Duodenal mucosa (tissue), 2 donors: ENCODE data around the gene CELF4.

Experiments
- H3K27ac ChIP-seq: one replicate; pipeline ENCODE4 v1.7.0; 2013; ENCODE audit warnings: low read depth, low read length
- H3K27me3 ChIP-seq, 2 donors: one replicate each; pipeline ENCODE4 v1.7.0; 2013; ENCODE audit warnings: low read length in 2 of 2, control low read depth in 1 of 2; ENCODE audit not compliant: insufficient read depth in 2 of 2, control insufficient read depth in 1 of 2
- H3K36me3 ChIP-seq, 2 donors: one replicate each; pipeline ENCODE4 v1.7.0; 2013; ENCODE audit warnings: low read length in 2 of 2, control low read depth in 1 of 2; ENCODE audit not compliant: insufficient read depth in 2 of 2, control insufficient read depth in 1 of 2
- H3K4me1 ChIP-seq, 2 donors: one replicate each; pipeline ENCODE4 v1.7.0; 2013; ENCODE audit warnings: low read length in 2 of 2, control low read depth in 1 of 2; ENCODE audit not compliant: insufficient read depth in 2 of 2, control insufficient read depth in 1 of 2
- H3K4me3 ChIP-seq, 2 donors: one replicate each; pipeline ENCODE4 v1.7.0; 2013; ENCODE audit warnings: low read length in 2 of 2, low read depth in 1 of 2
- H3K9ac ChIP-seq, 2 donors: one replicate each; pipeline ENCODE4 v1.7.0; 2013; ENCODE audit warnings: low read length in 2 of 2, low read depth in 1 of 2
- H3K9me3 ChIP-seq, 2 donors: one replicate each; pipeline ENCODE4 v1.7.0; 2013; ENCODE audit warnings: low read length in 2 of 2, control low read depth in 1 of 2; ENCODE audit not compliant: control insufficient read depth in 1 of 2

CELF4 gene

DNA sequence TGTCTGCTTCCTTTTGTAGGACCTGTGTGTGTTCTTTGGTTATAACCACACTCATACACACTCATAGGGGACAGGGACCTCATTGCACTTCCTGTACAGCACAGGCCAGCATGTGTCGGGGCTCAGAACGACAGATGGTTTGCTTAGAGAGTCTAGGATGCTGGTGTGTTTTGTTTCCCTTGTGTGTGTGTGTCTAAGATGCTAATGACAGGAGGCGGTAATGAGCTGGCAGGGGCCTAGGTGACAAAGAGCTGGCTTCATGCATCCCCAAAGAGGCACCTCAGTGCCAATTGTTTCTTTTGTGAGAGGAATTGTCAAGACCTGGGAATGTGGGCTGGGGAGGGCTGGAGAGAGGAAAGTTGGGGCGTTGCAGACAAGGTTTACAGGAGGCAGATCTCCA, 66.6 kb downstream of the CELF4 start:
- Histone ChIP-seq H3K9ac (no peak overlapping the region), H3K27ac (no peak overlapping the region), H3K4me1 (no peaks in the 10 kb centered on the region), H3K9me3 (no peaks in the 10 kb centered on the region), H3K4me3 (no peak overlapping the region), H3K36me3 (no peaks in the 10 kb centered on the region), H3K27me3 (peaks cover 0 to 4% of the 10 kb centered on the region in 2 donors)

DNA sequence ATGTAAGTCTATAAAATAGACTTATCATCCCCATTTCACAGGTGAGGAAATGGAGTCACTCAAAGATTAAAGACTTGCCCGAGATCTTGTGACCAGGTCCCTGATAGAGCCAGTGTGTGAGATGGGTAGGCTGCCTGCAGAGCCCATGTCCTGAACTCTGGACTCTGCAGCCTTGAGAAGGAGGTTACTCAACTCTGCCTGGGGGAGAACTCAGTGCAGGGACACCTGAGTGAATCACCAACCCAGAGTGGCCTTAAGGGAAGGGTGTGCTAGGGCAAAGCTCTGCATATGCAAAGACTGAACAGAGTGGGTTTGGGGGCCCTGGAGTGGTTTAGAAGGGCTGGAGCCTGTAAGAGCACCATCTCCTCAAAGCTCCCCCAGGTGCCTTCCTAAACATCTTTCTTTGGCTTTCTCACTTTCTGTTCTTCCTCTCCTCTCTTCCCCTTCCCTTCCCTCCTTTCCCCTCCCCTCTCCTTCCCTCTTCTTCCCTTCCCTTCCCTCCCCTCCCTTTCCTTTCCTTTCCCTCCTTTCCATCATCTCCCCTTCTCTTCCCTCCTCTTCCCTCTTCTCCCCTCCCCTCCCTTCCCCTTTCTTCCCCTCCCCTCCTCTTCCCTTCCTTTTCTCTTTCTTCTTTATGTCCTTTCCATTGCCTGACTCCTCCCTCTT, 67.6 kb downstream of the CELF4 start:
- no peak overlapping the region for H3K27ac ChIP-seq
- H3K9ac ChIP-seq = no peak overlapping the region
- no peaks in the 10 kb centered on the region for H3K9me3 ChIP-seq
- H3K4me1 ChIP-seq = no peaks in the 10 kb centered on the region
- H3K27me3 ChIP-seq = peaks cover 0 to 4% of the 10 kb centered on the region in 2 donors
- H3K36me3 ChIP-seq = no peaks in the 10 kb centered on the region
- H3K4me3 ChIP-seq = no peak overlapping the region

DNA sequence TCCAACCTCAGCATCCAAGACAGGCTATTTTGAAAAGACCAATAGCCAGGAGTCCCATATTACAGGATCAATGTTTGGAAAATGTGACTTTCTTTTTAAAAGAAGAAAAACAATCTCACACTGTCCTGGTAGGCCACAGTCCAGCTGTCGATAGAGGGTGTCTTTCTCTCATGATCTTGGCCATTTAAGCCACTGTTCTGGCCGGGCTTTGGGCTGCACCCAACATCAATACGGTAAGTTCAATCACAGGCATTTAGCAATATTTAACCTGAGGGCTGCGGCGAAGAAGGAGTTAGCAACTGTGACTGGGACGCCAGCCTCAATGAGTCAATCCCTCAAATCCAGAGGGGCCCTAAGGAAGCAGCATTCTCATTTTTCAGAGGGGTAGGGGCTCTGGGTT, 69.0 kb downstream of the CELF4 start:
- Histone ChIP-seq H3K4me3 (no peak overlapping the region), H3K9ac (no peak overlapping the region), H3K4me1 (no peaks in the 10 kb centered on the region), H3K27me3 (peaks cover 0 to 4% of the 10 kb centered on the region in 2 donors), H3K36me3 (no peaks in the 10 kb centered on the region), H3K27ac (no peak overlapping the region), H3K9me3 (no peaks in the 10 kb centered on the region)

DNA sequence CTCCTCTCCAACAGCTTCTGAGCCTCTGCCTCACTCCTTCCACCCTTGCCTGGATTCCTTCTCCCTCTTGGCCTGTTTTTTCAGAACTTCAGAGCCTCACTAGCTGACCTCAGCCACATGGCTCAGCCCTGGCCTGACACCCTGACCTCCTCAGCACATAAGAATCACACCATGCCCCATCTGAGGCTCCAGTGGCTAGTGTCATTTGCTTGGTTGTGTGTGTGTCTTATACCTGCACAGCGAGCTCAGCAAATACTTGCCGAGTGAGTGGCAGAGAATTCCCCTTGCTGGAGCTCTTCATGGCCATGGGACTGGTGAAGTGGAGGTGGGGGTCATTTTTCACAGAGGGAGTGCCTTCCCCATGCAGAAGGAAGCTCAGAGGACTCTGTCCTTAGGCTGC, 70.2 kb downstream of the CELF4 start:
- Histone ChIP-seq H3K27ac (no peak overlapping the region), H3K9ac (no peak overlapping the region), H3K9me3 (no peaks in the 10 kb centered on the region), H3K4me3 (no peak overlapping the region), H3K27me3 (peaks cover 0 to 4% of the 10 kb centered on the region in 2 donors), H3K4me1 (no peaks in the 10 kb centered on the region), H3K36me3 (no peaks in the 10 kb centered on the region)

DNA sequence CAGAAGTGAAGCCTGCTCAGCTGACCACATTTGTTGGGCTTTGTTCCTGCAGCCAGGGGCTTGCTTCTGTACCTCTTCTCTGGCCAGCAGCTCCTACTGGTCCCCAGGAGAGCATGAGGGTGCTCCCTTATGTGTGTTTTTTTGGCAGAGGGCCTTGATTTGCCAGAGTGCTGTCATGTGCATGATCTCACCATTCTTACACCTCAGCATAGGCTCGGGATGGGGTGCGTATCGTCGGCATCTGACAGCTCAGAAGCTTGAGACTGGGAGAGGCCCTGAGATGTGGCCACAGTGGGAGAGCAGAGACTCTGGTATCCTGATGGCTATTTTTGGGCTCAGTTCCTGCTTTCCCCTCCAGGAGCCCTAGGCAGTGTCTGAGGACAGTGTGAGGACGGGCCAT, 71.2 kb downstream of the CELF4 start:
- Histone ChIP-seq H3K36me3 (no peaks in the 10 kb centered on the region), H3K9me3 (no peaks in the 10 kb centered on the region), H3K9ac (no peak overlapping the region), H3K27ac (no peak overlapping the region), H3K27me3 (no peaks in the 10 kb centered on the region), H3K4me1 (no peaks in the 10 kb centered on the region), H3K4me3 (no peak overlapping the region)

DNA sequence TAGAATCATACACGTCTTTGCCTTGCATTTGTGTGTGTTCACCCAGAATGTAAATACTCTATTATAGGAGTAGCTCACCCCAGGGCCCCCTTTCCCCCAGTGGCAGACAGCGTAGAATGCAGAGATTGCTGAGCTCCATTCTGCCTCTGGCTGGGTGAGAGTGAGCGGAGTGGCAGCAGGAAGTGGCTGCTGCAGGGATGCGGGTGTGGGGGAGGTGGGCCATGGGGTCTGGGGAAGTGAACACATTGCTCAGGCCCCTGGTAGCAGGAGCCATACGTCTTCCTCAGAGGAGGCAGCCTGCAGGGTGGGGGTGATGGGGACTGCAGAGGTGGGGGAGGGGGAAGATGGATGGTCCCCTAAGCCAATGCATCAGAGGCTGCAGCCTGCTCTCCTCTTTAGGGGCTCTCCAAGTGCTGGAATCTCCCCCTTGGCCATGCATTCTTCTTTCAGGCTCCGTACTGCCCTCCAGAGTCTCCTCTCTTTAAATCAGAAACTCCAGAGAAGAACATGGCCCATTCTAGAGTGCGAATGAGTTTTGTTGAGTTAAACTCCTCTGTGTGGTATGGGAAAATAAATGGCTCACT, 72.2 kb downstream of the CELF4 start:
- Histone ChIP-seq H3K4me3 (no peak overlapping the region), H3K9ac (no peak overlapping the region), H3K9me3 (no peaks in the 10 kb centered on the region), H3K27me3 (peaks cover 2 to 7% of the 10 kb centered on the region in 2 donors), H3K36me3 (no peaks in the 10 kb centered on the region), H3K4me1 (no peaks in the 10 kb centered on the region), H3K27ac (no peak overlapping the region)

DNA sequence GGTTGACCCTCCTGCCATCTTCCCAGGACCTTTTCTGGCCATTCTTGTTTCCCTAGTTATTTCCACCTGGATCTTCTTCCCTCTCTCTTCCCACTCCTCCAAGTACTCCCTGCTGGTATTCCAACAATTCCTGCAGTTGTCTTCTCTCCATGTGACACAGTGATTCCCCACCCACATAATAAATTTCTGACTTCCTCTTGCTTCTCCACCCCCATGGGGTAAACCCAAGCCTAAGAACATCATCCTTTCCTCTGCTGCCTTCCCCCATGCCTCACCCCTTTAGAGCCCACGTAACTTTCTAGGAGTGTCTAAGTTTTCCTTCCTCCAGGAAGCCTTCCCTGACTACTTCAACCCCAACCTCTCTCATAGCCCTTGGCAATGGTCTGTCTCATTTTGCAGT, 72.6 kb downstream of the CELF4 start:
- peaks cover 7% of the 10 kb centered on the region in 2 donors for H3K27me3 ChIP-seq
- H3K4me1 ChIP-seq = no peaks in the 10 kb centered on the region
- H3K4me3 ChIP-seq = no peak overlapping the region
- H3K36me3 ChIP-seq = no peaks in the 10 kb centered on the region
- no peak overlapping the region for H3K9ac ChIP-seq
- no peaks in the 10 kb centered on the region for H3K9me3 ChIP-seq
- no peak overlapping the region for H3K27ac ChIP-seq

DNA sequence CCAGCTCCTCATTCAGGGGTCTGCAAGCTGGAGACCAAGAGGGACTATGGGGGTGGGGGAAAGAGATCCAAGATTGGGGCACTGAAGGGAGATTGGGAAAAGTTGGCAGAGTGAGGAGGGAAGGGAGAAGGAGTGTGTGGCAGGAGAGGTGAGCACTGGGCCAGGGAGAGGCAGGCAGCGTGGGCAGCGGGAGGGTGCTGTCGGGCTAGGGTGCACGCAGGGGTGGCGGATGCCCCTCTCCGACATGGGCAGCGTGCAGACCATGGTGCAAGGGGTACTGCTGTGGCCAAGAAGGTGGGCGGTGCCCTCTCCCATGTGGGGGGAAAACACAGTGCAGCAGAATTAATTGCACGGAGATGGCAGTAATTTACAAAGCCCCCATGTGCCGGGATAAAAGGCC, 74.1 kb downstream of the CELF4 start:
- no peak overlapping the region for H3K27ac ChIP-seq
- no peaks in the 10 kb centered on the region for H3K36me3 ChIP-seq
- no peaks in the 10 kb centered on the region for H3K4me1 ChIP-seq
- no peaks in the 10 kb centered on the region for H3K9me3 ChIP-seq
- no peak overlapping the region for H3K9ac ChIP-seq
- peaks cover 13 to 17% of the 10 kb centered on the region in 2 donors for H3K27me3 ChIP-seq
- no peak overlapping the region for H3K4me3 ChIP-seq

DNA sequence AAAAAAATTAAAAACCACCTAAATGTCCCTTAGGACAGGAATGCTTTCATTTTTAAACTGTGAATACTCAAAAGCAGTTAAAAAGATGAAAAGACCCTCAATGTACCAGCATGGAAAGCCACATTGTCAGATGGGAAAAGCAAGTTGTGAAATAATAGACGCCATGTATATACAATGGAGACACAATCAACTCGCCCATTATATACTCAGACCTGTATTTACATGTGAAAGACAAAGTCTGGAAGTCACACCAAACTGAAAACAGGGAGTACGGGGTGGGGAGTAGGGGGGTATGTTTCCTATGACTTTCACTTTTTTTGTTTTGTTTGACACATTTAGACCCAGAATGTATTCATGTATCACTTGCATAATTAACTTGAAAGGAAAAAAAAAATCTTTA, 75.6 kb downstream of the CELF4 start:
- no peak overlapping the region for H3K27ac ChIP-seq
- H3K36me3 ChIP-seq = no peaks in the 10 kb centered on the region
- no peaks in the 10 kb centered on the region for H3K4me1 ChIP-seq
- no peaks in the 10 kb centered on the region for H3K9me3 ChIP-seq
- peaks cover 21 to 27% of the 10 kb centered on the region in 2 donors for H3K27me3 ChIP-seq
- H3K9ac ChIP-seq = no peak overlapping the region
- H3K4me3 ChIP-seq = no peak overlapping the region

DNA sequence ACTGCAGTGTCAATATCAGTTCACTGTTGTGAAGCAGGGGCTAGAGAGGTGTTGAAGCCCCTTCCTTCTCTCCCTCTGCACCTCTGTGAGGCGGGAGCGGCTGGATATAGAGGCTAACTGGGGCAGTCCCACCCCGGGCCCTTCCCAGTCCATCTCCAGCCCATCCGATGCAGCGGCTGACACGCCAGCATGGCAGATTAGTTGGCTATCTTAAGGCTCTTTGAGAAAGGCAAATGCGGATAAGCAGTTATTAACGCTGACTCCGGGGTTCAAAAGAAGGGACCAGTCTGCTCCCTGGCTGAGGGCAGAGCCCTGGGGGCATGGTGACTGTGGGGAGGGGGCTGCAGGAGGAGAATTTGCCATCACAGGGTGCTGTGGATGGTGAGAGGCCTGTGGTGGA, 76.6 kb downstream of the CELF4 start:
- H3K9me3 ChIP-seq = no peaks in the 10 kb centered on the region
- H3K36me3 ChIP-seq = no peaks in the 10 kb centered on the region
- H3K27me3 ChIP-seq = peaks cover 21 to 33% of the 10 kb centered on the region in 2 donors
- no peak overlapping the region for H3K9ac ChIP-seq
- H3K4me1 ChIP-seq = no peaks in the 10 kb centered on the region
- no peak overlapping the region for H3K4me3 ChIP-seq
- no peak overlapping the region for H3K27ac ChIP-seq
